Ovary (tissue), 9 donors: ENCODE data around the gene MARK3. TPM values are rescaled to one million over a fixed set of nuclear protein-coding genes. Genes with fewer than 3 reads are reported as not detected.

Experiments
- DNase-seq, 5 donors: peaks; one replicate each; pipeline ENCODE4 v3.0.0-alpha.2; 2019 to 2020
- H3K27ac ChIP-seq, 2 donors: fragments of 200-600 bp; one replicate each; pipeline versions ENCODE4 v1.5.1 to v1.8.0; 2019 to 2022
- H3K27me3 ChIP-seq: fragments of 200-600 bp; one replicate; pipeline ENCODE4 v1.8.0; 2022
- H3K36me3 ChIP-seq: fragments of 200-600 bp; sonication (generic); one replicate; pipeline ENCODE4 v1.5.1; 2019
- H3K4me1 ChIP-seq: one replicate; pipeline ENCODE4 v1.8.1; 2013; ENCODE audit warnings: mild to moderate bottlenecking, moderate library complexity; ENCODE audit not compliant: insufficient read depth
- H3K4me3 ChIP-seq: fragments of 200-600 bp; sonication (generic); one replicate; pipeline ENCODE4 v1.5.1; 2017
- H3K9me3 ChIP-seq, 2 donors: fragments of 200-600 bp in 1 of 2; sonication (generic) in 1 of 2; one replicate each; pipeline versions ENCODE4 v1.5.1 to v1.8.1; 2013 to 2019; ENCODE audit warnings: mild to moderate bottlenecking in 1 of 2, moderate library complexity in 1 of 2
- CTCF ChIP-seq, 3 donors: fragments of 450-650 bp in 2 of 3; fragments of 200-600 bp in 1 of 3; IDR thresholded peaks; one replicate each; pipeline versions ENCODE4 v1.5.1 to v1.8.0; 2016 to 2022; ENCODE audit warnings: antibody characterized with exemption in 3 of 3, mild to moderate bottlenecking in 1 of 3
- EP300 ChIP-seq: sonication (generic); formaldehyde crosslinking; IDR thresholded peaks from one replicate; pipeline ENCODE4 v1.6.1; 2017; ENCODE audit warnings: antibody characterized with exemption
- POLR2A ChIP-seq: fragments of 450-650 bp; IDR thresholded peaks from one replicate; pipeline ENCODE4 v1.6.1; 2017; ENCODE audit warnings: antibody characterized with exemption, mild to moderate bottlenecking, moderate library complexity
- WGBS, 3 donors: extraction: QIAGEN DNeasy Blood & Tissue Kit in 1 of 3; methylation state at CpG; one replicate each; pipeline versions ENCODE4 v1.1.5 to v1.1.7; 2013 to 2017; 5-methylcytosine and 5-hydroxymethylcytosine counted together
- intact Hi-C, 4 donors: fragments of 100-400 bp; cut with DNase I; formaldehyde crosslinking; loops; one replicate each; pipeline versions ENCODE4 v1.11.0 to v1.15.1; 2022 to 2023
- polyA plus RNA-seq, 2 donors: library from polyadenylated mRNA; stranded (reverse); fragments of 200-250 nt in 1 of 2; fragments of 350-450 nt in 1 of 2; fragmentation: Illumina TruSeq in 1 of 2; extraction: RNeasy Lipid Tissue Mini Kit (QIAGEN cat#74804) in 1 of 2; gene quantifications; one replicate each; pipeline ENCODE4 v1.2.3, GENCODE V29; 2013 to 2014
- total RNA-seq, 7 donors: library from RNA; depleted of rRNA in 2 of 7; stranded (reverse); fragments of >200 nt in 2 of 7; fragmentation: NEBNext Ultra II Directional in 3 of 7; extraction: Animal tissue kit (Norgen Biotek cat#: 25700) in 3 of 7; gene quantifications; one replicate each; pipeline versions ENCODE4 v1.1.0 to v1.2.4, GENCODE V29; 2016 to 2023
- donor health status: DM: no; HTN: no; CAD: no; lungs with moderate emphysema.
- donor health status: DM: no; HTN: no; CAD: no.
- donor health status: Bipolar disorder and iron deficiency.
- donor health status: DM: yes; HTN: yes; CAD: no.
- donor health status: DM: no; HTN: no; CAD: no.
- donor health status: DM: yes; HTN: yes; CAD: no.

MARK3 gene
- total and polyA plus RNA-seq, 9 donors, result 46.4 to 110 (median 71.1) TPM

- WGBS, 3 donors, result 78 to 85% (median 82%) methylated on average over 7 of the region's 7 CpGs
- Histone ChIP-seq H3K4me1 (peaks cover 3% of the 10 kb centered on the region), H3K27me3 (no peaks in the 10 kb centered on the region), H3K36me3 (no peaks in the 10 kb centered on the region), H3K4me3 (no peak overlapping the region), H3K9me3 (peaks cover 0 to 3% of the 10 kb centered on the region in 2 donors), H3K27ac (no peak overlapping the region)
- TF ChIP-seq POLR2A (no peak), EP300 (no peak), CTCF (IDR thresholded peaks at IDR 0.05) (no peak)
- no peak for DNase-seq
- intact Hi-C loops, result no loop called here
These were observed 24.7 kb upstream of the MARK3 start for GRCh38 chr14:103360548-103360947.

- intact Hi-C loops, result no loop called here
- WGBS, 3 donors, result 54 to 82% (median 73%) methylated on average over 5 of the region's 5 CpGs
- no peak overlapping the region for H3K4me3 ChIP-seq
- no peak for DNase-seq
- H3K27ac ChIP-seq, result no peak overlapping the region
- no peaks in the 10 kb centered on the region for H3K36me3 ChIP-seq
- peaks cover 0 to 3% of the 10 kb centered on the region in 2 donors for H3K9me3 ChIP-seq
- H3K4me1 ChIP-seq, result no peaks in the 10 kb centered on the region
- no peak for TF ChIP-seq CTCF (IDR thresholded peaks at IDR 0.05)
- no peak for TF ChIP-seq EP300
- no peak for TF ChIP-seq POLR2A
- H3K27me3 ChIP-seq, result no peaks in the 10 kb centered on the region
These were observed 23.3 kb upstream of the MARK3 start for GRCh38 chr14:103361867-103362266.

GRCh38 chr14:103362780-103363179, 22.4 kb upstream of the MARK3 start:
- H3K27ac ChIP-seq, result no peak overlapping the region

GRCh38 chr14:103366741-103367140, 18.5 kb upstream of the MARK3 start:
- peaks cover 0 to 3% of the 10 kb centered on the region in 2 donors for H3K9me3 ChIP-seq
- no peak for DNase-seq
- H3K27ac ChIP-seq, result no peak overlapping the region
- TF ChIP-seq EP300, result no peak
- TF ChIP-seq POLR2A, result no peak
- no peak for TF ChIP-seq CTCF (IDR thresholded peaks at IDR 0.05)
- intact Hi-C loops, result no loop called here
- no peak overlapping the region for H3K4me3 ChIP-seq
- no peaks in the 10 kb centered on the region for H3K4me1 ChIP-seq
- no peaks in the 10 kb centered on the region for H3K27me3 ChIP-seq
- WGBS, 3 donors, result 75 to 83% (median 79%) methylated on average over 6 of the region's 6 CpGs
- no peaks in the 10 kb centered on the region for H3K36me3 ChIP-seq

More at GRCh38 chr14:103362780-103363179, 22.4 kb upstream of the MARK3 start:
- Histone ChIP-seq H3K4me1 (no peaks in the 10 kb centered on the region), H3K27me3 (no peaks in the 10 kb centered on the region), H3K4me3 (no peak overlapping the region), H3K9me3 (peaks cover 0 to 3% of the 10 kb centered on the region in 2 donors), H3K36me3 (no peaks in the 10 kb centered on the region)
- 65 to 70% (median 67%) methylated on average over 1 of the region's 1 CpG for WGBS, 3 donors
- intact Hi-C loops, result no loop called here
- TF ChIP-seq EP300 (no peak), POLR2A (no peak), CTCF (IDR thresholded peaks at IDR 0.05) (no peak)
- no peak for DNase-seq
